Liver (tissue), 9 donors: ENCODE results near the gene PLCB1. TPM values are rescaled to one million over a fixed set of nuclear protein-coding genes. Genes with fewer than 3 reads are reported as not detected.

Experiments used
- DNase-seq: peaks from one replicate; pipeline ENCODE4 v3.0.0-alpha.2; 2017; ENCODE audit warnings: low spot score
- H3K27ac ChIP-seq, 2 donors: one replicate each; pipeline ENCODE4 v1.7.0; 2013; ENCODE audit warnings: inconsistent platforms in 2 of 2, low read length in 2 of 2, control low read depth in 1 of 2, low read depth in 1 of 2, mild to moderate bottlenecking in 1 of 2
- H3K27me3 ChIP-seq, 4 donors: one replicate each; pipeline versions ENCODE4 v1.6.1 to v1.7.0; 2013; ENCODE audit warnings: low read length in 3 of 4, inconsistent platforms in 1 of 4, mild to moderate bottlenecking in 1 of 4, moderate library complexity in 1 of 4; ENCODE audit not compliant: control insufficient read depth in 4 of 4, insufficient read depth in 4 of 4
- H3K36me3 ChIP-seq, 4 donors: one replicate each; pipeline versions ENCODE4 v1.6.1 to v1.7.0; 2013; ENCODE audit warnings: low read length in 3 of 4, mild to moderate bottlenecking in 3 of 4, low read depth in 1 of 4, moderate library complexity in 1 of 4; ENCODE audit not compliant: control insufficient read depth in 4 of 4, insufficient read depth in 3 of 4
- H3K4me1 ChIP-seq, 4 donors: one replicate each; pipeline versions ENCODE4 v1.6.1 to v1.7.0; 2013; ENCODE audit warnings: low read length in 3 of 4, mild to moderate bottlenecking in 3 of 4, moderate library complexity in 1 of 4; ENCODE audit not compliant: control insufficient read depth in 4 of 4, insufficient read depth in 4 of 4
- H3K4me3 ChIP-seq, 3 donors: one replicate each; pipeline versions ENCODE4 v1.6.1 to v1.7.0; 2013; ENCODE audit warnings: low read length in 3 of 3, control low read depth in 1 of 3, low read depth in 1 of 3, mild to moderate bottlenecking in 1 of 3
- H3K9ac ChIP-seq, 2 donors: one replicate each; pipeline ENCODE4 v1.7.0; 2013; ENCODE audit warnings: low read length in 2 of 2, mild to moderate bottlenecking in 2 of 2, moderate library complexity in 2 of 2, control low read depth in 1 of 2, low read depth in 1 of 2
- H3K9me3 ChIP-seq, 4 donors: one replicate each; pipeline versions ENCODE4 v1.6.1 to v1.7.0; 2013; ENCODE audit warnings: low read length in 3 of 4; ENCODE audit not compliant: control insufficient read depth in 4 of 4
- EGR1 ChIP-seq, 2 donors: IDR thresholded peaks; 2 replicates each; pipeline ENCODE4 v1.6.1; 2016 to 2018; ENCODE audit warnings: antibody characterized with exemption in 2 of 2, low read depth in 2 of 2
- GABPA ChIP-seq, 2 donors: IDR thresholded peaks in 1 of 2; conservative IDR thresholded peaks in 1 of 2; 2 replicates each; pipeline ENCODE4 v1.6.1; 2016; ENCODE audit warnings: antibody characterized with exemption in 2 of 2, mild to moderate bottlenecking in 1 of 2, moderate library complexity in 1 of 2
- HNF4A ChIP-seq, 2 donors: conservative IDR thresholded peaks; 2 replicates each; pipeline ENCODE4 v1.6.1; 2016; ENCODE audit warnings: antibody characterized with exemption in 2 of 2, mild to moderate bottlenecking in 2 of 2
- NR2F2 ChIP-seq: IDR thresholded peaks from 2 replicates; pipeline ENCODE4 v1.6.1; 2016; ENCODE audit warnings: antibody characterized with exemption
- RXRA ChIP-seq, 2 donors: IDR thresholded peaks; 2 replicates each; pipeline ENCODE4 v1.6.1; 2017 to 2018; ENCODE audit warnings: antibody characterized with exemption in 2 of 2, mild to moderate bottlenecking in 1 of 2
- SP1 ChIP-seq: IDR thresholded peaks from 2 replicates; pipeline ENCODE4 v1.6.1; 2018; ENCODE audit warnings: antibody characterized with exemption, mild to moderate bottlenecking
- TAF1 ChIP-seq: conservative IDR thresholded peaks from 2 replicates; pipeline ENCODE4 v1.6.1; 2016; ENCODE audit warnings: antibody characterized with exemption, mild to moderate bottlenecking
- YY1 ChIP-seq: IDR thresholded peaks from 2 replicates; pipeline ENCODE4 v1.6.1; 2016; ENCODE audit warnings: antibody characterized with exemption, mild to moderate bottlenecking
- WGBS: extraction: QIAGEN DNeasy Blood & Tissue Kit; methylation state at CpG from one replicate; pipeline ENCODE4 v1.1.7; 2013; 5-methylcytosine and 5-hydroxymethylcytosine counted together
- polyA plus RNA-seq, 2 donors: library from polyadenylated mRNA; stranded (reverse) in 1 of 2; unstranded in 1 of 2; fragments of 200-250 nt in 1 of 2; fragments of >200 nt in 1 of 2; fragmentation: Nextera tagmentation in 1 of 2; extraction: Ambion mirVana in 1 of 2; gene quantifications; one replicate each; pipeline versions ENCODE4 v1.2.1 to v1.2.3, GENCODE V29; 2013 to 2015
- total RNA-seq, 2 donors: library from RNA; depleted of rRNA; stranded (reverse); fragments of >200 nt; gene quantifications; one replicate each; pipeline ENCODE4 v1.2.3, GENCODE V29; 2014
- TF ChIP-seq, protein P1 (sequence below): IDR thresholded peaks from 2 replicates; pipeline ENCODE4 v1.6.1; 2016; ENCODE audit warnings: antibody characterized with exemption, mild to moderate bottlenecking
- TF ChIP-seq, protein P2 (sequence below): IDR thresholded peaks from 2 replicates; pipeline ENCODE4 v1.6.1; 2016; ENCODE audit warnings: antibody characterized with exemption
- TF ChIP-seq, protein P3 (sequence below): IDR thresholded peaks from 2 replicates; pipeline ENCODE4 v1.6.1; 2016; ENCODE audit warnings: antibody characterized with exemption
- donor health status: healthy.
- donor health status: healthy.
- donor health status: healthy.
- donor health status: healthy.
- donor health status: healthy.

Gene PLCB1
- total and polyA plus RNA-seq, 4 donors: 3.7 to 13.5 (median 5.9) TPM

DNA sequence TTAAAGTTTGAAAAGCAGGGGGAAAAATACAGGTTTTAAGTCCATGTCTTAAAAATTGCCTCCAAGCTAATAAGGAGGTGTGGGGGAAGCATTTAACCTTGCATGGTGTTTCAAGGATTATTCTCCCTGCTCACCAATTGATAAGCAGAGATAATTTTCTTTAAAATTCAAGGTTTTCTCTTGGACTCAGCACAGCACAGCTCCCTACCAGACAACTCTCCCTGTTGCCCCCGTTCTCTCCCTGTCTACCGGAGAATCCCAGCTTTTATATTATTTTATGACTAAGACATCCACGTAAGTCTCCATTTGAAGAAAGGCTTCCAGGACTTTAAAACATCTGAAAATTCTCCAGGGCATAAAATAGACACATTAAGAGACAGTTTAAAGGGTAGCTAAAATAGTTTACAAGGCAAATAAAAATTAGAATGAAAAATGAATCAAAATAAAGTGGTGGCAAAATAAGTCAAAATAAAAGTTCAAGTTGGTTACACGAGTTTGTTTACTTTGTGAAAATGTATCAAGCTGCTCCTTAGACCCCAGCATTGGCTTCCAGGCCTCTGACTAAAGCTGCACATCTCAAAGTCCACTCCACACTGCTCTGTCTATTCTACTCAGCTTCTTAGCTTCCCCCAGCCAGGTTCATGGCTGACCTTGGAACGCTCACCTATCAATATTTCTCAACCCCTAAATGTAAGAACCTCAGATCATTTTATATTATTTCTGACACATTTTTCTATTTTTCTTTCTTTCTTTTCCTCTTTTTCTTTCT lies 748.2 kb downstream of the PLCB1 start:
- Histone ChIP-seq H3K27ac (no peak overlapping the region), H3K27me3 (no peaks in the 10 kb centered on the region), H3K4me3 (no peak overlapping the region), H3K9me3 (no peaks in the 10 kb centered on the region), H3K9ac (no peak overlapping the region), H3K4me1 (no peaks in the 10 kb centered on the region), H3K36me3 (peaks cover 0 to 2% (median 0%) of the 10 kb centered on the region in 4 donors)
- TF ChIP-seq HNF4A (conservative IDR thresholded peaks at IDR 0.05) (no peak), GABPA (IDR thresholded peaks at IDR 0.05 in 1 of 2, conservative IDR thresholded peaks at IDR 0.05 in 1 of 2) (no peak)
- DNase-seq: no peak
- WGBS: 81% methylated on average over 5 of the region's 5 CpGs

DNA sequence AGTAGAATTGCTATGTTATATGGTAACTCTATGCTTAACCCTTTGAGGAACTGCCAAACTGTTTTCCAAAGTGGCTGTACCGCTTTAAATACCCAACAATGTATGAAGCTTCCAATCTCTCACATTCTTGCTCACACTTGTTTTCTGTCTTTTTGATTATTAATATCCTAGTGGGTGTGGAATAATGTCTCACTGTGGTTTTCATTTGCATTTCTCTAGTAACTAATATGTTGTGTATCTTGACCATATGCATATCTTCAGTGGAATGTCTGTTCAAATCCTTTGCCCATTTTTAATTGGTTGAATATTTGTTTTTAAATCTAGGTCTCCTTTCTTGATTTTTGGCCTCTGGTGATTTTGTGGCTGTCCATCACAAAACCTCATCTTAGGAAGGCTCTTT lies 759.0 kb downstream of the PLCB1 start:
- 96% methylated on average over 1 of the region's 1 CpG for WGBS
- no peaks in the 10 kb centered on the region for H3K27me3 ChIP-seq
- DNase-seq: no peak
- H3K4me1 ChIP-seq: no peaks in the 10 kb centered on the region
- no peaks in the 10 kb centered on the region for H3K36me3 ChIP-seq
- H3K27ac ChIP-seq: no peak overlapping the region
- no peak overlapping the region for H3K4me3 ChIP-seq
- no peak overlapping the region for H3K9ac ChIP-seq
- H3K9me3 ChIP-seq: peaks cover 0 to 12% (median 2%) of the 10 kb centered on the region in 4 donors
- TF ChIP-seq, protein P1, sequence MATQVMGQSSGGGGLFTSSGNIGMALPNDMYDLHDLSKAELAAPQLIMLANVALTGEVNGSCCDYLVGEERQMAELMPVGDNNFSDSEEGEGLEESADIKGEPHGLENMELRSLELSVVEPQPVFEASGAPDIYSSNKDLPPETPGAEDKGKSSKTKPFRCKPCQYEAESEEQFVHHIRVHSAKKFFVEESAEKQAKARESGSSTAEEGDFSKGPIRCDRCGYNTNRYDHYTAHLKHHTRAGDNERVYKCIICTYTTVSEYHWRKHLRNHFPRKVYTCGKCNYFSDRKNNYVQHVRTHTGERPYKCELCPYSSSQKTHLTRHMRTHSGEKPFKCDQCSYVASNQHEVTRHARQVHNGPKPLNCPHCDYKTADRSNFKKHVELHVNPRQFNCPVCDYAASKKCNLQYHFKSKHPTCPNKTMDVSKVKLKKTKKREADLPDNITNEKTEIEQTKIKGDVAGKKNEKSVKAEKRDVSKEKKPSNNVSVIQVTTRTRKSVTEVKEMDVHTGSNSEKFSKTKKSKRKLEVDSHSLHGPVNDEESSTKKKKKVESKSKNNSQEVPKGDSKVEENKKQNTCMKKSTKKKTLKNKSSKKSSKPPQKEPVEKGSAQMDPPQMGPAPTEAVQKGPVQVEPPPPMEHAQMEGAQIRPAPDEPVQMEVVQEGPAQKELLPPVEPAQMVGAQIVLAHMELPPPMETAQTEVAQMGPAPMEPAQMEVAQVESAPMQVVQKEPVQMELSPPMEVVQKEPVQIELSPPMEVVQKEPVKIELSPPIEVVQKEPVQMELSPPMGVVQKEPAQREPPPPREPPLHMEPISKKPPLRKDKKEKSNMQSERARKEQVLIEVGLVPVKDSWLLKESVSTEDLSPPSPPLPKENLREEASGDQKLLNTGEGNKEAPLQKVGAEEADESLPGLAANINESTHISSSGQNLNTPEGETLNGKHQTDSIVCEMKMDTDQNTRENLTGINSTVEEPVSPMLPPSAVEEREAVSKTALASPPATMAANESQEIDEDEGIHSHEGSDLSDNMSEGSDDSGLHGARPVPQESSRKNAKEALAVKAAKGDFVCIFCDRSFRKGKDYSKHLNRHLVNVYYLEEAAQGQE: no peak
- TF ChIP-seq TAF1 (no peak), RXRA (IDR thresholded peaks at IDR 0.05) (no peak), EGR1 (IDR thresholded peaks at IDR 0.05; ENCODE audit: low read depth in 2 of 2) (no peak), YY1 (no peak), GABPA (IDR thresholded peaks at IDR 0.05 in 1 of 2, conservative IDR thresholded peaks at IDR 0.05 in 1 of 2) (no peak)
- TF ChIP-seq, protein P2, sequence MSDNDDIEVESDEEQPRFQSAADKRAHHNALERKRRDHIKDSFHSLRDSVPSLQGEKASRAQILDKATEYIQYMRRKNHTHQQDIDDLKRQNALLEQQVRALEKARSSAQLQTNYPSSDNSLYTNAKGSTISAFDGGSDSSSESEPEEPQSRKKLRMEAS: no peak
- TF ChIP-seq, protein P3, sequence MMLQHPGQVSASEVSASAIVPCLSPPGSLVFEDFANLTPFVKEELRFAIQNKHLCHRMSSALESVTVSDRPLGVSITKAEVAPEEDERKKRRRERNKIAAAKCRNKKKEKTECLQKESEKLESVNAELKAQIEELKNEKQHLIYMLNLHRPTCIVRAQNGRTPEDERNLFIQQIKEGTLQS: no peak

DNA sequence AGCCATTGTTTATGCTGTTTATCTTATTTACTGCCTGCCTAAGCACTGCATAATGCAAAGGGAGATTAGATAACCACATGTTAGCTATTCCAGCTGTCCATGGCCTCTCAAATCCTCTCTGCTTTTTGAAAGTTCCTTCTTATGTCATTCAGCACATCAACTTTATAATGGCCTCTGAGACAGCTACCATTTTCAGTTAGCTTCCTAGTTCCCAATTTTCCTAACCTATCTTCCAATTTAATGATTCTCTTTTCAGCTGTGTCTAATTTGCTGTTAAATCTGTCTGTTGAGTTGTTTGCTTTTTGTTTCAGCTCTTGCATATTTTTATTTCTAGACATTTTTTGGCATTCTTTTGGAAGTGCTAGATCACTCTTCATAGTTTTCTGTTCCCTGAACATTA lies 763.4 kb downstream of the PLCB1 start:
- H3K9me3 ChIP-seq: peaks cover 0 to 9% (median 2%) of the 10 kb centered on the region in 4 donors
- DNase-seq: no peak
- H3K4me1 ChIP-seq: no peaks in the 10 kb centered on the region
- H3K9ac ChIP-seq: no peak overlapping the region
- H3K36me3 ChIP-seq: no peaks in the 10 kb centered on the region
- H3K4me3 ChIP-seq: no peak overlapping the region
- peaks cover 0 to 2% (median 0%) of the 10 kb centered on the region in 4 donors for H3K27me3 ChIP-seq
- no peak overlapping the region for H3K27ac ChIP-seq
- no peak for TF ChIP-seq YY1
- TF ChIP-seq NR2F2: no peak
- no peak for TF ChIP-seq SP1
